Ovary (tissue), 3 donors: ENCODE measurements around the gene TP53I11.

Source experiments
- CTCF ChIP-seq, 3 donors: fragments of 450-650 bp in 2 of 3; fragments of 200-600 bp in 1 of 3; IDR thresholded peaks; one replicate each; pipeline versions ENCODE4 v1.5.1 to v1.8.0; 2016 to 2022; ENCODE audit warnings: antibody characterized with exemption in 3 of 3, mild to moderate bottlenecking in 1 of 3
- EP300 ChIP-seq: sonication (generic); formaldehyde crosslinking; IDR thresholded peaks from one replicate; pipeline ENCODE4 v1.6.1; 2017; ENCODE audit warnings: antibody characterized with exemption
- donor health status: DM: no; HTN: no; CAD: no.

- TF ChIP-seq CTCF (IDR thresholded peaks at IDR 0.05) (no peak), EP300 (no peak)
These were observed 38.4 kb upstream of the TP53I11 start for GRCh38 chr11:44988981-44989635.
